ENCODE results near the gene MYO16.

DNA sequence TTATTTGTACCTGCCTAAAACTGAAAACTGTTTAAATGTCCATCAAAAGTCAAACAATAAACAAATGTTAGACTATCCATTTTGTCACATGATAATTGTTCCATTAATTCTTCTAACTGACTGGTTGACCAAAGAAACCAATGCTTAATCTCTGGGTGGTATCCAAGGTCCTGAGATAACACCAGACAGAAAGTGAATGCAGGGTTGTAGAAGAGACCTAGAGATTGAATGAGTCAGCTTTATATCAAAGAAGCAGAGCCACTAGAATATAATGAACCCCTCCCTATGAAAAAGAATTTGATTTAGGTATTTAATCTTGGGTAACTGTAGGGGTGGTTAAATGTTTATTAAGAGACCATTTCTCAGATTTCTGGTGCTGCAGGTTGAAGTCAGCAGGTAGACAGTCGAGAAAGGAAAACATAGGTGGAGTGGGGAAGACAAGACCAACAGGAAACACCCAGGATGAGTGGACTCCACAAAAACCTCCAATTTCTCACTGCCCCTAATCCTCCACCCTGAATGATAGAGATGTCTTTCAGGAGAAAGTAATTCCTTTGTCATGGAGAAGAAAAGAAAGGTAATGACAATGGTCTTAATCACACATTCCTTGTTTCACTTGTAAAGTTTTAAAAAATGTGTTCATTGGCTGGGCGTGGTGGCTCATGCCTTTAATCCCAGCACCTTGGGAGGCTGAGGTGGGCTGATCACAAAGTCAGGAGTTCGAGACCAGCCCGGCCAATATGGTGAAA is 620.5 kb downstream of the MYO16 start:
- TF ChIP-seq, protein P1, sequence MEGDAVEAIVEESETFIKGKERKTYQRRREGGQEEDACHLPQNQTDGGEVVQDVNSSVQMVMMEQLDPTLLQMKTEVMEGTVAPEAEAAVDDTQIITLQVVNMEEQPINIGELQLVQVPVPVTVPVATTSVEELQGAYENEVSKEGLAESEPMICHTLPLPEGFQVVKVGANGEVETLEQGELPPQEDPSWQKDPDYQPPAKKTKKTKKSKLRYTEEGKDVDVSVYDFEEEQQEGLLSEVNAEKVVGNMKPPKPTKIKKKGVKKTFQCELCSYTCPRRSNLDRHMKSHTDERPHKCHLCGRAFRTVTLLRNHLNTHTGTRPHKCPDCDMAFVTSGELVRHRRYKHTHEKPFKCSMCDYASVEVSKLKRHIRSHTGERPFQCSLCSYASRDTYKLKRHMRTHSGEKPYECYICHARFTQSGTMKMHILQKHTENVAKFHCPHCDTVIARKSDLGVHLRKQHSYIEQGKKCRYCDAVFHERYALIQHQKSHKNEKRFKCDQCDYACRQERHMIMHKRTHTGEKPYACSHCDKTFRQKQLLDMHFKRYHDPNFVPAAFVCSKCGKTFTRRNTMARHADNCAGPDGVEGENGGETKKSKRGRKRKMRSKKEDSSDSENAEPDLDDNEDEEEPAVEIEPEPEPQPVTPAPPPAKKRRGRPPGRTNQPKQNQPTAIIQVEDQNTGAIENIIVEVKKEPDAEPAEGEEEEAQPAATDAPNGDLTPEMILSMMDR (IDR thresholded peaks at IDR 0.05) = no peak
- TF ChIP-seq POLR2A (IDR thresholded peaks at IDR 0.05) = no peak
